ENCODE measurements around the gene ZNF143. TPM values are rescaled to one million over a fixed set of nuclear protein-coding genes. Genes with fewer than 3 reads are reported as not detected.
"Not testable (repeated sequence)": the region's sequence is repeated elsewhere in the genome, so short reads cannot be mapped to it uniquely, and the experiment has no call there.

The ZNF143 gene
- total RNA-seq, 1 experiment from 2014 or later, result 30.2 TPM

DNA sequence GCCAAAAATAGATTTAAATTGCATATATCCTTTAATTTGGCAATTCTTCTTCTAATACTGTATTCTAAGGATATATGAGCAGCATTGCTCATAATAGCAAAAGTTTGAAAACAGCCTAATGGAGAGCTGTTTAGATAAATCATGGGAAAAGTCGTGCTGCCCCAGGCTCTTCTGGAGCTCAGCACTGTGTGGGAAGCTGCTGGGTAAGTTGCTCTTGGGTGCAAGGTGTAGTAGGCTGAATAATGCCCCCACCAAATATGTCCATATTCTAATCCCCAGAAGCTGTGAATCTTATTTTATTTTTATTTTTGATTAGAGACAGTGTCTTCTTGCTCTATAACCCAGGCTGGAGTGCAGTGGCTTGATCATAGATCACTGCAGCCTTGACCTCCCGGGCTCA, 77.7 kb downstream of the ZNF143 start:
- H3K27me3 ChIP-seq (ENCODE audit: control insufficient read depth, insufficient read depth, low read length), result no peaks in the 10 kb centered on the region
- intact Hi-C loops (cut with micrococcal nuclease; ENCODE audit: unreplicated experiment) (no loop called here), in situ Hi-C loops (cut with HindIII; ENCODE audit: low pct_unique_long_range_greater_than_20kb, low sequenced_read_pairs) (no loop called here)
- peaks cover 9% of the 10 kb centered on the region for H3K4me1 ChIP-seq (ENCODE audit: control insufficient read depth, insufficient read depth, low read length)
- no peak for TF ChIP-seq POLR2AphosphoS5 (IDR thresholded peaks at IDR 0.05; ENCODE audit: low read depth, low read length)
- no peak for TF ChIP-seq TCF7L2 (IDR thresholded peaks at IDR 0.05; ENCODE audit: low read depth, low read length)
- TF ChIP-seq, protein P1, sequence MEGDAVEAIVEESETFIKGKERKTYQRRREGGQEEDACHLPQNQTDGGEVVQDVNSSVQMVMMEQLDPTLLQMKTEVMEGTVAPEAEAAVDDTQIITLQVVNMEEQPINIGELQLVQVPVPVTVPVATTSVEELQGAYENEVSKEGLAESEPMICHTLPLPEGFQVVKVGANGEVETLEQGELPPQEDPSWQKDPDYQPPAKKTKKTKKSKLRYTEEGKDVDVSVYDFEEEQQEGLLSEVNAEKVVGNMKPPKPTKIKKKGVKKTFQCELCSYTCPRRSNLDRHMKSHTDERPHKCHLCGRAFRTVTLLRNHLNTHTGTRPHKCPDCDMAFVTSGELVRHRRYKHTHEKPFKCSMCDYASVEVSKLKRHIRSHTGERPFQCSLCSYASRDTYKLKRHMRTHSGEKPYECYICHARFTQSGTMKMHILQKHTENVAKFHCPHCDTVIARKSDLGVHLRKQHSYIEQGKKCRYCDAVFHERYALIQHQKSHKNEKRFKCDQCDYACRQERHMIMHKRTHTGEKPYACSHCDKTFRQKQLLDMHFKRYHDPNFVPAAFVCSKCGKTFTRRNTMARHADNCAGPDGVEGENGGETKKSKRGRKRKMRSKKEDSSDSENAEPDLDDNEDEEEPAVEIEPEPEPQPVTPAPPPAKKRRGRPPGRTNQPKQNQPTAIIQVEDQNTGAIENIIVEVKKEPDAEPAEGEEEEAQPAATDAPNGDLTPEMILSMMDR (IDR thresholded peaks at IDR 0.05), result no peak
- no peak for TF ChIP-seq SIN3A (IDR thresholded peaks at IDR 0.05; ENCODE audit: borderline replicate concordance, insufficient read depth, low read depth, low read length)
- TF ChIP-seq, protein P2, sequence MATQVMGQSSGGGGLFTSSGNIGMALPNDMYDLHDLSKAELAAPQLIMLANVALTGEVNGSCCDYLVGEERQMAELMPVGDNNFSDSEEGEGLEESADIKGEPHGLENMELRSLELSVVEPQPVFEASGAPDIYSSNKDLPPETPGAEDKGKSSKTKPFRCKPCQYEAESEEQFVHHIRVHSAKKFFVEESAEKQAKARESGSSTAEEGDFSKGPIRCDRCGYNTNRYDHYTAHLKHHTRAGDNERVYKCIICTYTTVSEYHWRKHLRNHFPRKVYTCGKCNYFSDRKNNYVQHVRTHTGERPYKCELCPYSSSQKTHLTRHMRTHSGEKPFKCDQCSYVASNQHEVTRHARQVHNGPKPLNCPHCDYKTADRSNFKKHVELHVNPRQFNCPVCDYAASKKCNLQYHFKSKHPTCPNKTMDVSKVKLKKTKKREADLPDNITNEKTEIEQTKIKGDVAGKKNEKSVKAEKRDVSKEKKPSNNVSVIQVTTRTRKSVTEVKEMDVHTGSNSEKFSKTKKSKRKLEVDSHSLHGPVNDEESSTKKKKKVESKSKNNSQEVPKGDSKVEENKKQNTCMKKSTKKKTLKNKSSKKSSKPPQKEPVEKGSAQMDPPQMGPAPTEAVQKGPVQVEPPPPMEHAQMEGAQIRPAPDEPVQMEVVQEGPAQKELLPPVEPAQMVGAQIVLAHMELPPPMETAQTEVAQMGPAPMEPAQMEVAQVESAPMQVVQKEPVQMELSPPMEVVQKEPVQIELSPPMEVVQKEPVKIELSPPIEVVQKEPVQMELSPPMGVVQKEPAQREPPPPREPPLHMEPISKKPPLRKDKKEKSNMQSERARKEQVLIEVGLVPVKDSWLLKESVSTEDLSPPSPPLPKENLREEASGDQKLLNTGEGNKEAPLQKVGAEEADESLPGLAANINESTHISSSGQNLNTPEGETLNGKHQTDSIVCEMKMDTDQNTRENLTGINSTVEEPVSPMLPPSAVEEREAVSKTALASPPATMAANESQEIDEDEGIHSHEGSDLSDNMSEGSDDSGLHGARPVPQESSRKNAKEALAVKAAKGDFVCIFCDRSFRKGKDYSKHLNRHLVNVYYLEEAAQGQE (IDR thresholded peaks at IDR 0.05; ENCODE audit: insufficient read depth in 1 of 2, low read depth in 2 of 2, low read length in 1 of 2), result no peak
- no peak overlapping the region for H3K4me3 ChIP-seq (ENCODE audit: low read depth in 2 of 2, low read length in 2 of 2)
- H3K9me3 ChIP-seq (ENCODE audit: control insufficient read depth, insufficient read depth, low read depth, low read length), result no peaks in the 10 kb centered on the region
- CTCF ChIA-PET, result interaction anchor here (0.6 to 1.0 kb wide), 2 partner anchors 68 to 89 kb away, joined by 3 to 5 read pairs; no protein-coding TSS in a partner anchor
- no TSS peak for BruUV-seq (replicated peaks)
- POLR2A ChIA-PET, result interaction anchor here (0.6 kb wide), 1 partner anchor 22 kb away, joined by 3 read pairs; no protein-coding TSS in a partner anchor
- no peak for DNase-seq (ENCODE audit: low read depth, low spot score)
- peak; percentile 22; the same call in 1 of the 2 replicates for ATAC-seq
- no peak overlapping the region for H3K27ac ChIP-seq (ENCODE audit: low read length)
- H3K36me3 ChIP-seq (ENCODE audit: control insufficient read depth, insufficient read depth, low read length), result no peaks in the 10 kb centered on the region

DNA sequence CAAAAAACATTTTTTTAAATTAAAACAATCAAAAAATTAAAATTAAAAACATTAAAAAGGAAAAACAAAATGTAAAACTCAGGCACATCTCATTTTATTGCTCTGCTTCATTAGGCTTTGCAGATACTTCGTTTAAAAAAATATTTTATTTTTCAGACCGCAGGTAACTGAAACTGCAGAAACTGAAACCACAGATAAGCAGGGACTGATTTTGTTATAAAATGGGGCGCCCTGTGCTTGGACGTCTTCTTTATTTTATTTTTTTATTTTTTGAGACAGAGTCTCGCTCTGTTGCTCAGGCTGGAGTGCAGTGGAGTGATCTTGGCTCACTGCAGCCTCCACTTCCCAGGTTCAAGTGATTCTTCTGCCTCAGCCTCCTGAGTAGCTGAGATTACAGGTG, 88.4 kb downstream of the ZNF143 start:
- in situ Hi-C loops (cut with HindIII; ENCODE audit: low pct_unique_long_range_greater_than_20kb, low sequenced_read_pairs); H3K27me3 ChIP-seq (ENCODE audit: control insufficient read depth, insufficient read depth, low read length); intact Hi-C loops (cut with micrococcal nuclease; ENCODE audit: unreplicated experiment); POLR2A ChIA-PET; ATAC-seq; H3K36me3 ChIP-seq (ENCODE audit: control insufficient read depth, insufficient read depth, low read length); H3K4me3 ChIP-seq (ENCODE audit: low read depth in 2 of 2, low read length in 2 of 2); H3K9me3 ChIP-seq (ENCODE audit: control insufficient read depth, insufficient read depth, low read depth, low read length); BruUV-seq (replicated peaks); H3K27ac ChIP-seq (ENCODE audit: low read length); H3K4me1 ChIP-seq (ENCODE audit: control insufficient read depth, insufficient read depth, low read length); DNase-seq (ENCODE audit: low read depth, low spot score); CTCF ChIA-PET: not testable (repeated sequence)

GRCh38 chr11:9550191-9550628, 89.4 kb downstream of the ZNF143 start:
- no peaks in the 10 kb centered on the region for H3K27me3 ChIP-seq (ENCODE audit: control insufficient read depth, insufficient read depth, low read length)
- no peaks in the 10 kb centered on the region for H3K9me3 ChIP-seq (ENCODE audit: control insufficient read depth, insufficient read depth, low read depth, low read length)
- TF ChIP-seq SIN3A (IDR thresholded peaks at IDR 0.05; ENCODE audit: borderline replicate concordance, insufficient read depth, low read depth, low read length) (no peak), POLR2AphosphoS5 (IDR thresholded peaks at IDR 0.05; ENCODE audit: low read depth, low read length) (no peak)
- TF ChIP-seq, protein P2 (IDR thresholded peaks at IDR 0.05; ENCODE audit: insufficient read depth in 1 of 2, low read depth in 2 of 2, low read length in 1 of 2), result no peak
- H3K4me1 ChIP-seq (ENCODE audit: control insufficient read depth, insufficient read depth, low read length), result peaks cover 7% of the 10 kb centered on the region
- no peak overlapping the region for H3K27ac ChIP-seq (ENCODE audit: low read length)
- CTCF ChIA-PET, result interaction anchor here (0.7 kb wide), 1 partner anchor 753 kb away, joined by 3 read pairs; no protein-coding TSS in a partner anchor
- H3K4me3 ChIP-seq (ENCODE audit: low read depth in 2 of 2, low read length in 2 of 2), result no peak overlapping the region
- in situ Hi-C loops (cut with HindIII; ENCODE audit: low pct_unique_long_range_greater_than_20kb, low sequenced_read_pairs), result no loop called here
- POLR2A ChIA-PET, result no interaction called here
- ATAC-seq (no peak), DNase-seq (ENCODE audit: low read depth, low spot score) (no peak)
- H3K36me3 ChIP-seq (ENCODE audit: control insufficient read depth, insufficient read depth, low read length), result no peaks in the 10 kb centered on the region
- intact Hi-C loops (cut with micrococcal nuclease; ENCODE audit: unreplicated experiment), result no loop called here
- no TSS peak for BruUV-seq (replicated peaks)

Measured in Panc1 (cell line).